Endothelial cell of umbilical vein (primary cell): ENCODE measurements around the gene KLK2. TPM values are rescaled to one million over a fixed set of nuclear protein-coding genes. Genes with fewer than 3 reads are reported as not detected.

Experiments used
- BruUV-seq: library from RNA; stranded (reverse); fragments of 400-500 nt; replicated peaks from 2 replicates; lab custom pipeline; 2021; lab: Mats Ljungman, UMichigan
- CTCF ChIA-PET: fragments of 300-600, 350-600 bp; sonication (Branson Sonifier 250); formaldehyde crosslinking; loops from one replicate; lab custom pipeline; 2021; ENCODE audit warnings: antibody characterized with exemption, inconsistent platforms; lab: Charles Lee
- POLR2A ChIA-PET: fragments of 300-600, 350-600 bp; sonication (Branson Sonifier 250); formaldehyde crosslinking; loops from one replicate; lab custom pipeline; 2021; ENCODE audit warnings: antibody characterized with exemption, inconsistent platforms; lab: Charles Lee
- DNase-seq: peaks from one replicate; pipeline ENCODE4 v3.0.0-alpha.2; 2011; ENCODE audit warnings: low read depth, low spot score
- FAIRE-seq: peaks from 2 replicates; lab custom pipeline; 2011; peaks lifted over from hg19 to GRCh38; lab: Jason Lieb, UNC
- H2AFZ ChIP-seq: 2 replicates; pipeline ENCODE4 v1.6.0; 2012; ENCODE audit warnings: low read depth, low read length, control low read depth, inconsistent platforms
- H3K27ac ChIP-seq: 2 replicates; pipeline ENCODE4 v1.5.1; 2011; ENCODE audit warnings: low read depth, mild to moderate bottlenecking, control low read depth, low read length, moderate library complexity; ENCODE audit not compliant: insufficient read depth
- H3K27me3 ChIP-seq, 2 experiments: 2 replicates each; pipeline versions ENCODE4 v1.6.0 to v1.6.1; 2011; ENCODE audit warnings: low read length in 2 of 2, mixed read lengths in 1 of 2; ENCODE audit not compliant: control insufficient read depth in 2 of 2, insufficient read depth in 2 of 2
- H3K36me3 ChIP-seq, 2 experiments: 2 replicates in 1 of 2; 3 replicates in 1 of 2; pipeline ENCODE4 v1.5.1; 2011; ENCODE audit warnings: low read length in 2 of 2, mild to moderate bottlenecking in 1 of 2, moderate library complexity in 1 of 2; ENCODE audit not compliant: control insufficient read depth in 2 of 2, insufficient read depth in 2 of 2; ENCODE audit errors: extremely low read depth in 1 of 2
- H3K4me1 ChIP-seq: 3 replicates; pipeline ENCODE4 v1.5.1; 2011; ENCODE audit warnings: mild to moderate bottlenecking, low read length; ENCODE audit not compliant: control insufficient read depth, insufficient read depth; ENCODE audit errors: extremely low read depth
- H3K4me2 ChIP-seq: 2 replicates; pipeline ENCODE4 v1.6.1; 2011; ENCODE audit warnings: low read length, control low read depth, mixed read lengths; ENCODE audit not compliant: insufficient read depth
- H3K4me3 ChIP-seq, 3 experiments: fragments of 200-600 bp in 1 of 3; sonication (generic), shearing (Covaris generic) in 1 of 3; replicated peaks in 1 of 3; 2 replicates each; pipeline ENCODE4 v1.5.1; 2011 to 2016; ENCODE audit warnings: control low read depth in 3 of 3, low read length in 3 of 3, mild to moderate bottlenecking in 2 of 3, inconsistent platforms in 1 of 3, low read depth in 1 of 3, moderate library complexity in 1 of 3; ENCODE audit not compliant: insufficient read depth in 1 of 3
- H3K79me2 ChIP-seq: 2 replicates; pipeline ENCODE4 v1.6.0; 2012; ENCODE audit warnings: low read length, inconsistent platforms; ENCODE audit not compliant: control insufficient read depth, insufficient read depth
- H3K9ac ChIP-seq: replicated peaks from 2 replicates; pipeline ENCODE3; 2011; ENCODE audit warnings: low read length, control low read depth; ENCODE audit not compliant: insufficient read depth; ENCODE audit errors: extremely low read depth
- H3K9me1 ChIP-seq: replicated peaks from 3 replicates; pipeline ENCODE4 v1.6.0; 2011; ENCODE audit warnings: mild to moderate bottlenecking, low read length; ENCODE audit not compliant: control insufficient read depth, insufficient read depth; ENCODE audit errors: extremely low read depth
- H3K9me3 ChIP-seq: replicated peaks from 2 replicates; pipeline ENCODE4 v1.5.1; 2012; ENCODE audit warnings: low read length, inconsistent platforms; ENCODE audit not compliant: control insufficient read depth, insufficient read depth
- H4K20me1 ChIP-seq: replicated peaks from 2 replicates; pipeline ENCODE3; 2011; ENCODE audit warnings: mild to moderate bottlenecking, low read length; ENCODE audit not compliant: control insufficient read depth, insufficient read depth; ENCODE audit errors: extremely low read depth
- CTCF ChIP-seq, 2 donors: IDR thresholded peaks; 1 replicate in 1 of 2; 2 replicates in 1 of 2; pipeline ENCODE4 v1.5.1; 2011; ENCODE audit warnings: low read length in 2 of 2, mild to moderate bottlenecking in 2 of 2, moderate library complexity in 2 of 2, control low read depth in 1 of 2, inconsistent platforms in 1 of 2, low read depth in 1 of 2; ENCODE audit not compliant: insufficient read depth in 1 of 2; ENCODE audit errors: extremely low read depth in 1 of 2
- FOS ChIP-seq: IDR thresholded peaks from 2 replicates; pipeline ENCODE4 v1.6.1; 2011; ENCODE audit warnings: mild to moderate bottlenecking, low read length, moderate library complexity, borderline replicate concordance; ENCODE audit not compliant: insufficient read depth
- GATA2 ChIP-seq: IDR thresholded peaks from 2 replicates; pipeline ENCODE4 v1.7.0; 2011; ENCODE audit warnings: low read depth, mild to moderate bottlenecking, moderate library complexity, mixed read lengths, low read length; ENCODE audit not compliant: insufficient read length, insufficient read depth
- JUN ChIP-seq: IDR thresholded peaks from 2 replicates; pipeline ENCODE4 v1.6.1; 2011; ENCODE audit warnings: borderline replicate concordance, low read depth; ENCODE audit not compliant: insufficient read length, insufficient read depth
- MAX ChIP-seq: IDR thresholded peaks from 2 replicates; pipeline ENCODE4 v1.6.1; 2011; ENCODE audit not compliant: insufficient read depth, insufficient read length
- MYC ChIP-seq: IDR thresholded peaks from one replicate; pipeline ENCODE4 v1.6.1; 2011; ENCODE audit warnings: mild to moderate bottlenecking, low read depth, low read length
- dilution Hi-C: fragments of 300-500 bp; cut with MboI; formaldehyde crosslinking; loops from one replicate; pipeline ENCODE4 v1.15.0; 2019; ENCODE audit warnings: low sequenced_read_pairs; ENCODE audit not compliant: extremely low pct_ligation_motif_present
- intact Hi-C: fragments of 100-400 bp; cut with micrococcal nuclease; formaldehyde crosslinking; loops from one replicate; pipeline ENCODE4 v1.10.0; 2022
- polyA plus RNA-seq, 4 experiments: library from polyadenylated mRNA; depleted of rRNA in 3 of 4; stranded (reverse) in 3 of 4; unstranded in 1 of 4; fragments of >200 nt; gene quantifications; 2 replicates each; pipeline versions ENCODE4 v1.2.1 to v1.2.3, GENCODE V29; 2011 to 2012; ENCODE audit warnings: missing spikeins in 1 of 4
- total RNA-seq: library from RNA; stranded (reverse); gene quantifications from 2 replicates; pipeline ENCODE4 v1.2.3, GENCODE V29; 2021

KLK2 gene
- total and polyA plus RNA-seq, 2 donors (not counting 3 experiments of a cell fraction or from before 2014, with no cell fraction given) = not detected

GRCh38 chr19:50875795-50876422 lies 2.7 kb downstream of the KLK2 start:
- no peaks in the 10 kb centered on the region for H4K20me1 ChIP-seq
- FAIRE-seq = no peak
- no peak for DNase-seq
- no peak overlapping the region for H2AFZ ChIP-seq
- intact Hi-C loops (no loop called here), dilution Hi-C loops (no loop called here)
- H3K9me3 ChIP-seq = no peaks in the 10 kb centered on the region
- H3K9ac ChIP-seq = no peak overlapping the region
- no peak for TF ChIP-seq JUN
- no peak for TF ChIP-seq MAX
- TF ChIP-seq GATA2 = no peak
- ChIA-PET POLR2A (no interaction called here), CTCF (no interaction called here)
- no peaks in the 10 kb centered on the region for H3K36me3 ChIP-seq
- BruUV-seq = no TSS peak
- H3K4me2 ChIP-seq = no peak overlapping the region
- H3K79me2 ChIP-seq = no peaks in the 10 kb centered on the region
- no peak overlapping the region for H3K4me3 ChIP-seq
- no peaks in the 10 kb centered on the region for H3K9me1 ChIP-seq
- no peaks in the 10 kb centered on the region for H3K4me1 ChIP-seq
- H3K27ac ChIP-seq = no peak overlapping the region
- peaks cover 0 to 2% of the 10 kb centered on the region in 2 experiments for H3K27me3 ChIP-seq

GRCh38 chr19:50876456-50876855 lies 3.2 kb downstream of the KLK2 start:
- TF ChIP-seq FOS (no peak), MYC (no peak), CTCF (IDR thresholded peaks at IDR 0.05; ENCODE audit: extremely low read depth in 1 of 2, insufficient read depth in 1 of 2, low read depth in 1 of 2, low read length in 2 of 2) (no peak)
- H3K27ac ChIP-seq = no peak overlapping the region
- no peaks in the 10 kb centered on the region for H3K9me3 ChIP-seq
- no peak overlapping the region for H2AFZ ChIP-seq
- no peak for DNase-seq
- H3K27me3 ChIP-seq = peaks cover 0 to 2% of the 10 kb centered on the region in 2 experiments
- BruUV-seq = no TSS peak
- no peaks in the 10 kb centered on the region for H3K4me1 ChIP-seq
- ChIA-PET POLR2A (no interaction called here), CTCF (no interaction called here)
- dilution Hi-C loops (no loop called here), intact Hi-C loops (no loop called here)
- no peak overlapping the region for H3K4me2 ChIP-seq
- no peak overlapping the region for H3K9ac ChIP-seq
- no peak overlapping the region for H3K4me3 ChIP-seq
- no peaks in the 10 kb centered on the region for H3K79me2 ChIP-seq
- FAIRE-seq = no peak
- H3K36me3 ChIP-seq = no peaks in the 10 kb centered on the region
- H4K20me1 ChIP-seq = no peaks in the 10 kb centered on the region
- no peaks in the 10 kb centered on the region for H3K9me1 ChIP-seq
